ENCODE data around the gene CASD1. TPM values are rescaled to one million over a fixed set of nuclear protein-coding genes. Genes with fewer than 3 reads are reported as not detected.

The CASD1 gene
- total and polyA plus RNA-seq, 2 experiments from 2014 or later = 15.5 to 38.1 TPM

- TF ChIP-seq, protein P1, sequence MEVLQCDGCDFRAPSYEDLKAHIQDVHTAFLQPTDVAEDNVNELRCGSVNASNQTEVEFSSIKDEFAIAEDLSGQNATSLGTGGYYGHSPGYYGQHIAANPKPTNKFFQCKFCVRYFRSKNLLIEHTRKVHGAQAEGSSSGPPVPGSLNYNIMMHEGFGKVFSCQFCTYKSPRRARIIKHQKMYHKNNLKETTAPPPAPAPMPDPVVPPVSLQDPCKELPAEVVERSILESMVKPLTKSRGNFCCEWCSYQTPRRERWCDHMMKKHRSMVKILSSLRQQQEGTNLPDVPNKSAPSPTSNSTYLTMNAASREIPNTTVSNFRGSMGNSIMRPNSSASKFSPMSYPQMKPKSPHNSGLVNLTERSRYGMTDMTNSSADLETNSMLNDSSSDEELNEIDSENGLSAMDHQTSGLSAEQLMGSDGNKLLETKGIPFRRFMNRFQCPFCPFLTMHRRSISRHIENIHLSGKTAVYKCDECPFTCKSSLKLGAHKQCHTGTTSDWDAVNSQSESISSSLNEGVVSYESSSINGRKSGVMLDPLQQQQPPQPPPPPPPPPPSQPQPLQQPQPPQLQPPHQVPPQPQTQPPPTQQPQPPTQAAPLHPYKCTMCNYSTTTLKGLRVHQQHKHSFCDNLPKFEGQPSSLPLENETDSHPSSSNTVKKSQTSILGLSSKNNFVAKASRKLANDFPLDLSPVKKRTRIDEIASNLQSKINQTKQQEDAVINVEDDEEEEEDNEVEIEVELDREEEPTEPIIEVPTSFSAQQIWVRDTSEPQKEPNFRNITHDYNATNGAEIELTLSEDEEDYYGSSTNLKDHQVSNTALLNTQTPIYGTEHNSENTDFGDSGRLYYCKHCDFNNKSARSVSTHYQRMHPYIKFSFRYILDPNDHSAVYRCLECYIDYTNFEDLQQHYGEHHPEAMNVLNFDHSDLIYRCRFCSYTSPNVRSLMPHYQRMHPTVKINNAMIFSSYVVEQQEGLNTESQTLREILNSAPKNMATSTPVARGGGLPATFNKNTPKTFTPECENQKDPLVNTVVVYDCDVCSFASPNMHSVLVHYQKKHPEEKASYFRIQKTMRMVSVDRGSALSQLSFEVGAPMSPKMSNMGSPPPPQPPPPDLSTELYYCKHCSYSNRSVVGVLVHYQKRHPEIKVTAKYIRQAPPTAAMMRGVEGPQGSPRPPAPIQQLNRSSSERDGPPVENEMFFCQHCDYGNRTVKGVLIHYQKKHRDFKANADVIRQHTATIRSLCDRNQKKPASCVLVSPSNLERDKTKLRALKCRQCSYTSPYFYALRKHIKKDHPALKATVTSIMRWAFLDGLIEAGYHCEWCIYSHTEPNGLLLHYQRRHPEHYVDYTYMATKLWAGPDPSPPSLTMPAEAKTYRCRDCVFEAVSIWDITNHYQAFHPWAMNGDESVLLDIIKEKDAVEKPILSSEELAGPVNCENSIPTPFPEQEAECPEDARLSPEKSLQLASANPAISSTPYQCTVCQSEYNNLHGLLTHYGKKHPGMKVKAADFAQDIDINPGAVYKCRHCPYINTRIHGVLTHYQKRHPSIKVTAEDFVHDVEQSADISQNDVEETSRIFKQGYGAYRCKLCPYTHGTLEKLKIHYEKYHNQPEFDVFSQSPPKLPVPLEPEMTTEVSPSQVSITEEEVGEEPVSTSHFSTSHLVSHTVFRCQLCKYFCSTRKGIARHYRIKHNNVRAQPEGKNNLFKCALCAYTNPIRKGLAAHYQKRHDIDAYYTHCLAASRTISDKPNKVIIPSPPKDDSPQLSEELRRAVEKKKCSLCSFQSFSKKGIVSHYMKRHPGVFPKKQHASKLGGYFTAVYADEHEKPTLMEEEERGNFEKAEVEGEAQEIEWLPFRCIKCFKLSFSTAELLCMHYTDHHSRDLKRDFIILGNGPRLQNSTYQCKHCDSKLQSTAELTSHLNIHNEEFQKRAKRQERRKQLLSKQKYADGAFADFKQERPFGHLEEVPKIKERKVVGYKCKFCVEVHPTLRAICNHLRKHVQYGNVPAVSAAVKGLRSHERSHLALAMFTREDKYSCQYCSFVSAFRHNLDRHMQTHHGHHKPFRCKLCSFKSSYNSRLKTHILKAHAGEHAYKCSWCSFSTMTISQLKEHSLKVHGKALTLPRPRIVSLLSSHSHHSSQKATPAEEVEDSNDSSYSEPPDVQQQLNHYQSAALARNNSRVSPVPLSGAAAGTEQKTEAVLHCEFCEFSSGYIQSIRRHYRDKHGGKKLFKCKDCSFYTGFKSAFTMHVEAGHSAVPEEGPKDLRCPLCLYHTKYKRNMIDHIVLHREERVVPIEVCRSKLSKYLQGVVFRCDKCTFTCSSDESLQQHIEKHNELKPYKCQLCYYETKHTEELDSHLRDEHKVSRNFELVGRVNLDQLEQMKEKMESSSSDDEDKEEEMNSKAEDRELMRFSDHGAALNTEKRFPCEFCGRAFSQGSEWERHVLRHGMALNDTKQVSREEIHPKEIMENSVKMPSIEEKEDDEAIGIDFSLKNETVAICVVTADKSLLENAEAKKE (CRISPR knock-in tag; IDR thresholded peaks at IDR 0.05) = no peak
- TF ChIP-seq NANOG (IDR thresholded peaks at IDR 0.05; ENCODE audit: borderline replicate concordance) (no peak), EZH2 (IDR thresholded peaks at IDR 0.05; ENCODE audit: low read depth, unreplicated experiment) (no peak), STAT1 (IDR thresholded peaks at IDR 0.05; ENCODE audit: unreplicated experiment) (no peak), CTCF (conservative IDR thresholded peaks at IDR 0.05; ENCODE audit: low read depth in 2 of 2) (no peak)
Observed at GRCh38 chr7:94532676-94533075, 23.1 kb downstream of the CASD1 start (continued).

- H3K27ac Mint-ChIP-seq = no peak overlapping the region
- H3K9me3 Mint-ChIP-seq = no peaks in the 10 kb centered on the region
- Histone ChIP-seq H3K27me3 (ENCODE audit: insufficient read depth) (no peaks in the 10 kb centered on the region), H3K9me2 (ENCODE audit: insufficient read depth) (no peaks in the 10 kb centered on the region), H3K4me1 (ENCODE audit: insufficient read depth) (no peaks in the 10 kb centered on the region), H4K20me1 (replicated peaks; ENCODE audit: insufficient read depth) (0 out of 2 replicates have a peak, but pooled peaks cover 4% of the 10 kb centered on the region), H3K36me3 (ENCODE audit: insufficient read depth) (peaks cover 4% of the 10 kb centered on the region; the same call in 1 of the 2 replicates), H3F3A (replicated peaks; ENCODE audit: low read depth) (no peaks in the 10 kb centered on the region), H3K79me2 (replicated peaks; ENCODE audit: insufficient read depth) (no peaks in the 10 kb centered on the region), H3K4me2 (no peak overlapping the region), H3K4me3 (no peak overlapping the region), H2AFZ (no peak overlapping the region), H3K27ac (ENCODE audit: low read depth) (no peak overlapping the region)
- ATAC-seq = no peak
- no peak overlapping the region for H3K4me3 Mint-ChIP-seq
- H3K4me1 Mint-ChIP-seq = no peaks in the 10 kb centered on the region
- DNase-seq (ENCODE audit: low spot score) = no peak
- peaks cover 4% of the 10 kb centered on the region for H3K27me3 Mint-ChIP-seq (ENCODE audit: insufficient read depth, low read depth, poor library complexity)
- peaks cover 11% of the 10 kb centered on the region; the same call in 2 of the 3 replicates for H3K36me3 Mint-ChIP-seq (ENCODE audit: low read depth)
- TF ChIP-seq, protein P1 (CRISPR knock-in tag; IDR thresholded peaks at IDR 0.05) = no peak
- TF ChIP-seq ZNF114 (CRISPR knock-in tag; IDR thresholded peaks at IDR 0.05) (no peak), ZNF331 (CRISPR knock-in tag; IDR thresholded peaks at IDR 0.05; ENCODE audit: low read depth) (no peak), NANOG (IDR thresholded peaks at IDR 0.05; ENCODE audit: borderline replicate concordance) (no peak), EZH2phosphoT487 (IDR thresholded peaks at IDR 0.05; ENCODE audit: unreplicated experiment) (no peak)
Observed at GRCh38 chr7:94540428-94540827, 30.8 kb downstream of the CASD1 start.
